WTC11 (cell line): Measurements from ENCODE around the gene LGR6.

ENCODE experiments used
- JUN ChIP-seq: sonication (generic); formaldehyde crosslinking; IDR thresholded peaks from 2 replicates; pipeline ENCODE4 v1.8.0; 2023; ENCODE audit warnings: mild to moderate bottlenecking, missing genetic modification reagents
- TEAD4 ChIP-seq: sonication (generic); formaldehyde crosslinking; IDR thresholded peaks from 2 replicates; pipeline ENCODE4 v1.8.0; 2022; ENCODE audit warnings: mild to moderate bottlenecking, missing genetic modification reagents
- TP53 ChIP-seq: sonication (generic); formaldehyde crosslinking; IDR thresholded peaks from 2 replicates; pipeline ENCODE4 v1.8.1; 2023; ENCODE audit warnings: mild to moderate bottlenecking, missing genetic modification reagents
- ZNF416 ChIP-seq: fragments of 250-450 bp; sonication (Bioruptor Pico); IDR thresholded peaks from 2 replicates; pipeline ENCODE4 v1.9.0; 2021; ENCODE audit warnings: mild to moderate bottlenecking, inconsistent platforms
- ZNF532 ChIP-seq: fragments of 250-450 bp; sonication (Bioruptor Pico); IDR thresholded peaks from 2 replicates; pipeline ENCODE4 v1.9.0; 2021; ENCODE audit warnings: mild to moderate bottlenecking, borderline replicate concordance
- TF ChIP-seq, protein P1 (sequence below): fragments of 200-600 bp; IDR thresholded peaks from 2 replicates; pipeline ENCODE4 v1.8.0; 2022; ENCODE audit warnings: antibody characterized with exemption
- TF ChIP-seq, protein P2 (sequence below): sonication (generic); formaldehyde crosslinking; IDR thresholded peaks from 2 replicates; pipeline ENCODE4 v1.8.0; 2023; ENCODE audit warnings: missing genetic modification reagents, mild to moderate bottlenecking, borderline replicate concordance

DNA sequence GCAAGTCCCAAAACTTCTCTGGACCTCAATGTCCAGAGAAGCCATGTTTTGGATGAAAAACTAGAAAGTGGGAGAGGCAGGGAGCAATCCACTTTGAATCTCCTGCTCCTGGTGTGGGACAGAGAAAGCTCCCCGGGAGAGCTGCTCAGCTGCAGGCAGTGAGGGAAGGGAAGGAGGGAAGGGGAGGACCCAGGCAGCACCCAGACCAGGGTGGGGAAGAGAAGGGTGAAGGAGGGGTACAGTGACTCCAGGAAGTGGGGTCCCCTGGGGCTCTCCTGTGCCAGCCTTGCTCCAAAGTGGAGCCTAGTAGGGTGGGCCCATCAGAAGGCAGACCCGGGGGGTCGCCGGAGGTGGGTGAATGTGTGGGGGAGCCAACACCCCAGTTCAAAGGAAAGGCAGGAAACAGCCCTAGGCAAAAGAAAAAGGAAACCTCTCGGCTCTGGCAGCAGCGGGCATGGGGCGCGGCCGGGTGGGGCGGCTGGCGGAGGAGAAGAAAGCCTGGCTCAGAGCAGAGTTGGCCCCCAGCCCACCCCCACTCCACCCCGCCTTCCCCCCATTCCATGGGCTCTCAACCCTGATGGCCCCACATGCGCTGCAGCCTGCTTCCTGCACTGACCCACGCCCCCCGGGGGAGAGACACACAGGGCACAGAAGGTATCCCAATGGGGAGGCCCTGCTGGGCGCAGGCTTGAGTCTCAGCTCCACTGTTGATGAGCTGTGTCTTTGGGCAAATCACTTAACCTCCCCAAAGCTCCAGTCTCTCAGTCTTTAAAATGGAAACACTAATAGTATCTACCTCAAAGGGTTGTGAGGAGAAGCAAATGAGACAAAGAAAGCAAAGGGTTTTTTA lies 5.7 kb downstream of the LGR6 start:
- TF ChIP-seq, protein P1, sequence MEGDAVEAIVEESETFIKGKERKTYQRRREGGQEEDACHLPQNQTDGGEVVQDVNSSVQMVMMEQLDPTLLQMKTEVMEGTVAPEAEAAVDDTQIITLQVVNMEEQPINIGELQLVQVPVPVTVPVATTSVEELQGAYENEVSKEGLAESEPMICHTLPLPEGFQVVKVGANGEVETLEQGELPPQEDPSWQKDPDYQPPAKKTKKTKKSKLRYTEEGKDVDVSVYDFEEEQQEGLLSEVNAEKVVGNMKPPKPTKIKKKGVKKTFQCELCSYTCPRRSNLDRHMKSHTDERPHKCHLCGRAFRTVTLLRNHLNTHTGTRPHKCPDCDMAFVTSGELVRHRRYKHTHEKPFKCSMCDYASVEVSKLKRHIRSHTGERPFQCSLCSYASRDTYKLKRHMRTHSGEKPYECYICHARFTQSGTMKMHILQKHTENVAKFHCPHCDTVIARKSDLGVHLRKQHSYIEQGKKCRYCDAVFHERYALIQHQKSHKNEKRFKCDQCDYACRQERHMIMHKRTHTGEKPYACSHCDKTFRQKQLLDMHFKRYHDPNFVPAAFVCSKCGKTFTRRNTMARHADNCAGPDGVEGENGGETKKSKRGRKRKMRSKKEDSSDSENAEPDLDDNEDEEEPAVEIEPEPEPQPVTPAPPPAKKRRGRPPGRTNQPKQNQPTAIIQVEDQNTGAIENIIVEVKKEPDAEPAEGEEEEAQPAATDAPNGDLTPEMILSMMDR = no peak
- no peak for TF ChIP-seq TEAD4 (CRISPR knock-in tag)
- TF ChIP-seq TP53 = no peak
- no peak for TF ChIP-seq ZNF532 (CRISPR knock-in tag)
- TF ChIP-seq, protein P2, sequence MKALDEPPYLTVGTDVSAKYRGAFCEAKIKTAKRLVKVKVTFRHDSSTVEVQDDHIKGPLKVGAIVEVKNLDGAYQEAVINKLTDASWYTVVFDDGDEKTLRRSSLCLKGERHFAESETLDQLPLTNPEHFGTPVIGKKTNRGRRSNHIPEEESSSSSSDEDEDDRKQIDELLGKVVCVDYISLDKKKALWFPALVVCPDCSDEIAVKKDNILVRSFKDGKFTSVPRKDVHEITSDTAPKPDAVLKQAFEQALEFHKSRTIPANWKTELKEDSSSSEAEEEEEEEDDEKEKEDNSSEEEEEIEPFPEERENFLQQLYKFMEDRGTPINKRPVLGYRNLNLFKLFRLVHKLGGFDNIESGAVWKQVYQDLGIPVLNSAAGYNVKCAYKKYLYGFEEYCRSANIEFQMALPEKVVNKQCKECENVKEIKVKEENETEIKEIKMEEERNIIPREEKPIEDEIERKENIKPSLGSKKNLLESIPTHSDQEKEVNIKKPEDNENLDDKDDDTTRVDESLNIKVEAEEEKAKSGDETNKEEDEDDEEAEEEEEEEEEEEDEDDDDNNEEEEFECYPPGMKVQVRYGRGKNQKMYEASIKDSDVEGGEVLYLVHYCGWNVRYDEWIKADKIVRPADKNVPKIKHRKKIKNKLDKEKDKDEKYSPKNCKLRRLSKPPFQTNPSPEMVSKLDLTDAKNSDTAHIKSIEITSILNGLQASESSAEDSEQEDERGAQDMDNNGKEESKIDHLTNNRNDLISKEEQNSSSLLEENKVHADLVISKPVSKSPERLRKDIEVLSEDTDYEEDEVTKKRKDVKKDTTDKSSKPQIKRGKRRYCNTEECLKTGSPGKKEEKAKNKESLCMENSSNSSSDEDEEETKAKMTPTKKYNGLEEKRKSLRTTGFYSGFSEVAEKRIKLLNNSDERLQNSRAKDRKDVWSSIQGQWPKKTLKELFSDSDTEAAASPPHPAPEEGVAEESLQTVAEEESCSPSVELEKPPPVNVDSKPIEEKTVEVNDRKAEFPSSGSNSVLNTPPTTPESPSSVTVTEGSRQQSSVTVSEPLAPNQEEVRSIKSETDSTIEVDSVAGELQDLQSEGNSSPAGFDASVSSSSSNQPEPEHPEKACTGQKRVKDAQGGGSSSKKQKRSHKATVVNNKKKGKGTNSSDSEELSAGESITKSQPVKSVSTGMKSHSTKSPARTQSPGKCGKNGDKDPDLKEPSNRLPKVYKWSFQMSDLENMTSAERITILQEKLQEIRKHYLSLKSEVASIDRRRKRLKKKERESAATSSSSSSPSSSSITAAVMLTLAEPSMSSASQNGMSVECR (CRISPR knock-in tag) = no peak
- no peak for TF ChIP-seq JUN (CRISPR knock-in tag)
- no peak for TF ChIP-seq ZNF416 (CRISPR knock-in tag)
